Neural progenitor cell (in vitro differentiated cells): Measurements from ENCODE around the gene AGTRAP. TPM values are rescaled to one million over a fixed set of nuclear protein-coding genes. Genes with fewer than 3 reads are reported as not detected.

Experiments
- DNase-seq: peaks from one replicate; pipeline ENCODE4 v3.0.0-alpha.2; 2016; ENCODE audit warnings: low spot score
- H2AFZ ChIP-seq: fragments of 200-600 bp; sonication (generic); replicated peaks from 2 replicates; pipeline ENCODE4 v1.6.1; 2016; ENCODE audit warnings: antibody characterized with exemption
- H3F3A ChIP-seq: fragments of 200-600 bp; sonication (generic); 2 replicates; pipeline ENCODE4 v1.6.1; 2016; ENCODE audit warnings: antibody characterized with exemption, low read depth
- H3K27ac ChIP-seq: fragments of 200-600 bp; sonication (generic); 2 replicates; pipeline ENCODE4 v1.5.1; 2016; ENCODE audit warnings: mild to moderate bottlenecking
- H3K27me3 ChIP-seq: fragments of 200-600 bp; sonication (generic); 2 replicates; pipeline ENCODE4 v1.6.1; 2016; ENCODE audit warnings: mild to moderate bottlenecking, moderate library complexity
- H3K36me3 ChIP-seq: fragments of 200-600 bp; sonication (generic); 2 replicates; pipeline ENCODE4 v1.5.1; 2016
- H3K4me1 ChIP-seq: fragments of 200-600 bp; sonication (generic); 2 replicates; pipeline ENCODE4 v1.6.1; 2016; ENCODE audit warnings: mixed run types
- H3K4me2 ChIP-seq: fragments of 200-600 bp; sonication (generic); 2 replicates; pipeline ENCODE4 v1.6.1; 2016
- H3K4me3 ChIP-seq: fragments of 200-600 bp; sonication (generic); 2 replicates; pipeline ENCODE4 v1.5.1; 2016
- H3K79me2 ChIP-seq: fragments of 200-600 bp; sonication (generic); 2 replicates; pipeline ENCODE4 v1.6.1; 2016; ENCODE audit warnings: low read depth
- H3K9ac ChIP-seq: fragments of 200-600 bp; sonication (generic); 2 replicates; pipeline ENCODE4 v1.6.1; 2016
- H3K9me3 ChIP-seq: fragments of 200-600 bp; sonication (generic); 2 replicates; pipeline ENCODE4 v1.5.1; 2016; ENCODE audit warnings: low read depth
- H4K20me1 ChIP-seq: fragments of 200-600 bp; sonication (generic); 2 replicates; pipeline ENCODE4 v1.6.1; 2016; ENCODE audit warnings: low read depth
- H3K27ac Mint-ChIP-seq: 3 replicates; pipeline ENCODE4 v1.8.0; 2021; ENCODE audit warnings: mixed read lengths
- H3K27me3 Mint-ChIP-seq: 2 replicates; pipeline ENCODE4 v1.8.0; 2022; ENCODE audit warnings: low read depth, mild to moderate bottlenecking, inconsistent platforms, moderate library complexity, mixed read lengths; ENCODE audit not compliant: insufficient read depth
- H3K36me3 Mint-ChIP-seq: 3 replicates; pipeline ENCODE4 v1.8.0; 2021; ENCODE audit warnings: mixed read lengths
- H3K4me1 Mint-ChIP-seq: 3 replicates; pipeline ENCODE4 v1.8.0; 2021; ENCODE audit warnings: mixed read lengths
- H3K4me3 Mint-ChIP-seq: 3 replicates; pipeline ENCODE4 v1.8.0; 2021; ENCODE audit warnings: mild to moderate bottlenecking, moderate library complexity, mixed read lengths
- H3K9me3 Mint-ChIP-seq: 3 replicates; pipeline ENCODE4 v1.8.0; 2020; ENCODE audit warnings: mixed read lengths
- CTCF ChIP-seq: fragments of 200-600 bp; sonication (generic); IDR thresholded peaks from 2 replicates; pipeline ENCODE4 v1.5.1; 2017; ENCODE audit warnings: antibody characterized with exemption, mild to moderate bottlenecking
- EZH2 ChIP-seq: fragments of 200-600 bp; sonication (generic); IDR thresholded peaks from 2 replicates; pipeline ENCODE4 v1.6.1; 2017; ENCODE audit warnings: antibody characterized with exemption, mild to moderate bottlenecking, moderate library complexity
- EZH2phosphoT487 ChIP-seq: fragments of 200-600 bp; sonication (generic); IDR thresholded peaks from 2 replicates; pipeline ENCODE4 v1.6.1; 2017; ENCODE audit warnings: antibody characterized with exemption
- total RNA-seq: library from RNA; depleted of rRNA; stranded (reverse); fragments of >200 nt; gene quantifications from 2 replicates; pipeline ENCODE4 v1.2.3, GENCODE V29; 2015; ENCODE audit warnings: low replicate concordance

Gene AGTRAP
- total RNA-seq, 1 donor from 2014 or later: 12.4 TPM

GRCh38 chr1:11769274-11769673, 33.3 kb downstream of the AGTRAP start:
- Histone ChIP-seq H3K9ac (no peak overlapping the region), H3K4me2 (no peak overlapping the region), H3K27me3 (peaks cover 9% of the 10 kb centered on the region), H3K4me1 (peaks cover 3% of the 10 kb centered on the region), H3K4me3 (no peak overlapping the region), H3K9me3 (no peaks in the 10 kb centered on the region), H3K36me3 (no peaks in the 10 kb centered on the region), H3K79me2 (no peaks in the 10 kb centered on the region), H3F3A (no peaks in the 10 kb centered on the region), H3K27ac (no peak overlapping the region), H4K20me1 (no peaks in the 10 kb centered on the region), H2AFZ (no peak overlapping the region)
- no peak overlapping the region for H3K27ac Mint-ChIP-seq
- H3K4me3 Mint-ChIP-seq: no peak overlapping the region
- TF ChIP-seq CTCF: no peak
- no peak for TF ChIP-seq EZH2phosphoT487
- no peak for TF ChIP-seq EZH2
- H3K36me3 Mint-ChIP-seq: no peaks in the 10 kb centered on the region
- peaks cover 3% of the 10 kb centered on the region for H3K27me3 Mint-ChIP-seq
- DNase-seq: no peak
- H3K9me3 Mint-ChIP-seq: no peaks in the 10 kb centered on the region
- H3K4me1 Mint-ChIP-seq: peaks cover 2% of the 10 kb centered on the region

GRCh38 chr1:11770011-11770410, 34.1 kb downstream of the AGTRAP start:
- H3K4me1 ChIP-seq: peaks cover 3% of the 10 kb centered on the region
- no peaks in the 10 kb centered on the region for H3K36me3 Mint-ChIP-seq
- H4K20me1 ChIP-seq: no peaks in the 10 kb centered on the region
- H3K36me3 ChIP-seq: no peaks in the 10 kb centered on the region
- no peak overlapping the region for H3K4me2 ChIP-seq
- H2AFZ ChIP-seq: no peak overlapping the region
- peaks cover 3% of the 10 kb centered on the region for H3K27me3 Mint-ChIP-seq
- TF ChIP-seq EZH2phosphoT487 (no peak), EZH2 (no peak), CTCF (no peak)
- no peaks in the 10 kb centered on the region for H3K79me2 ChIP-seq
- DNase-seq: no peak
- H3K9me3 ChIP-seq: no peaks in the 10 kb centered on the region
- H3K27ac ChIP-seq: no peak overlapping the region
- no peak overlapping the region for H3K9ac ChIP-seq
- H3K4me3 Mint-ChIP-seq: no peak overlapping the region
- no peaks in the 10 kb centered on the region for H3F3A ChIP-seq
- no peak overlapping the region for H3K4me3 ChIP-seq
- H3K9me3 Mint-ChIP-seq: no peaks in the 10 kb centered on the region
- peaks cover 2% of the 10 kb centered on the region for H3K4me1 Mint-ChIP-seq
- peaks cover 8% of the 10 kb centered on the region for H3K27me3 ChIP-seq
- H3K27ac Mint-ChIP-seq: no peak overlapping the region

- H3K27ac Mint-ChIP-seq: no peak overlapping the region
- H3K79me2 ChIP-seq: no peaks in the 10 kb centered on the region
Measured at GRCh38 chr1:11771481-11772043, 35.6 kb downstream of the AGTRAP start.

More at GRCh38 chr1:11771481-11772043, 35.6 kb downstream of the AGTRAP start:
- Histone ChIP-seq H3K4me1 (peaks cover 2% of the 10 kb centered on the region), H3K27ac (no peak overlapping the region), H3K9ac (no peak overlapping the region), H3K9me3 (no peaks in the 10 kb centered on the region), H3K4me3 (no peak overlapping the region), H3K27me3 (no peaks in the 10 kb centered on the region), H2AFZ (no peak overlapping the region), H3F3A (no peaks in the 10 kb centered on the region), H3K36me3 (no peaks in the 10 kb centered on the region), H3K4me2 (no peak overlapping the region), H4K20me1 (no peaks in the 10 kb centered on the region)
- Mint-ChIP-seq H3K9me3 (no peaks in the 10 kb centered on the region), H3K4me3 (no peak overlapping the region), H3K36me3 (no peaks in the 10 kb centered on the region), H3K4me1 (no peaks in the 10 kb centered on the region), H3K27me3 (peaks cover 3% of the 10 kb centered on the region)
- TF ChIP-seq CTCF: no peak
- no peak for TF ChIP-seq EZH2
- no peak for TF ChIP-seq EZH2phosphoT487
- no peak for DNase-seq
